Left ventricle myocardium superior (tissue), 1 donor: ENCODE data around the gene CROCC. TPM values are rescaled to one million over a fixed set of nuclear protein-coding genes. Genes with fewer than 3 reads are reported as not detected.

Source experiments
- ATAC-seq: fragments of 200-7000 bp; cut with Tn5 transposase; one replicate; pipeline ENCODE4 v1.9.1; 2020; ENCODE audit warnings: mild to moderate bottlenecking, moderate library complexity
- DNase-seq: peaks from one replicate; pipeline ENCODE4 v3.0.0-alpha.2; 2020
- intact Hi-C: fragments of 100-400 bp; cut with micrococcal nuclease; formaldehyde crosslinking; loops from one replicate; pipeline ENCODE4 v1.11.0; 2022
- total RNA-seq: library from RNA; stranded (reverse); fragmentation: NEBNext Ultra II Directional; extraction: Animal tissue kit (Norgen Biotek cat#: 25700); gene quantifications from one replicate; pipeline ENCODE4 v1.2.1, GENCODE V29; 2021
- donor health status: DM: no; HTN: yes; CAD: no; lungs with severe emphysema.

The CROCC gene
- total RNA-seq, 1 donor from 2014 or later, result 7.9 TPM

- ATAC-seq, result no peak
- intact Hi-C loops, result no loop called here
Observed at GRCh38 chr1:17017435-17017834, 95.7 kb downstream of the CROCC start.

GRCh38 chr1:17018849-17019248 is 97.1 kb downstream of the CROCC start:
- intact Hi-C loops, result no loop called here
- ATAC-seq (no peak), DNase-seq (no peak)

More at GRCh38 chr1:17017435-17017834, 95.7 kb downstream of the CROCC start:
- DNase-seq, result no peak

DNA sequence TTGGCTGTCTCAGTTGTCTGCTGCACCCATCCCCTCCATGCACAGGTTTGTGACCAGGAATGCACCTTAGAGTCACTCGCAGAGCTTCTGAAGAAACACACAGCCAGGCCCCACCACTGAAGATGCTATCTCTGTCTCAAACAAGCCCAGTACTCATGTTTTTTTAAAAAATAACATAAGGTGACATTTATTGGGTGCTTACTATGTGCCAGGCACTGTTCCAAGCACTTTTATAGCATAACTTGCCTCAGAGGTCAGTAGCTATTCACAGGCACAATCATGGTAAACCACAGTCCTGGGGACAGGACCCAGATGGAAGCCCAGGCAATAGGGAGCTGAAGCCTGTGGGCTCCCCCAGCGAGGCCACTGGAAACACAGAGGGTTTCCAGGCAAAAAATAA is 98.8 kb downstream of the CROCC start:
- intact Hi-C loops, result no loop called here
- DNase-seq (no peak), ATAC-seq (no peak)

GRCh38 chr1:17021896-17022295 is 100.2 kb downstream of the CROCC start:
- DNase-seq (no peak), ATAC-seq (no peak)
- intact Hi-C loops, result no loop called here

Other genes with a start within 250 kb of the CROCC start
- 4,234 TPM for gene RNU1-4, start 181.4 kb upstream of the CROCC start, total RNA-seq
- 4,234 TPM for gene RNU1-2, start 26.0 kb upstream of the CROCC start, total RNA-seq
- 4.2 TPM for gene MFAP2, start 58.7 kb downstream of the CROCC start, total RNA-seq
- 17.8 TPM for gene ATP13A2, start 90.0 kb downstream of the CROCC start, total RNA-seq
- 438 TPM for gene SDHB, start 132.1 kb downstream of the CROCC start, total RNA-seq
- 1.1 TPM for gene PADI2, start 197.5 kb downstream of the CROCC start, total RNA-seq